Stimulated activated naive CD8-positive, alpha-beta T cell treated with anti-CD3 and anti-CD28 coated beads, Interleukin-15, Interleukin-2, amounts not matched to agents 100 ng/mL and 50 ng/mL, for 24 hours (primary cell): ENCODE data around the gene SLC45A3.

Source experiments
- H3K27ac Mint-ChIP-seq: one replicate; pipeline ENCODE4 v1.8.0; 2021; ENCODE audit warnings: mild to moderate bottlenecking, mixed read lengths
- H3K27me3 Mint-ChIP-seq: one replicate; pipeline ENCODE4 v1.8.0; 2021; ENCODE audit warnings: mixed read lengths
- H3K36me3 Mint-ChIP-seq: one replicate; pipeline ENCODE4 v1.8.0; 2021; ENCODE audit warnings: low read depth, mixed read lengths
- H3K4me1 Mint-ChIP-seq: one replicate; pipeline ENCODE4 v1.8.0; 2021; ENCODE audit warnings: low read depth, mixed read lengths
- H3K4me3 Mint-ChIP-seq: one replicate; pipeline ENCODE4 v1.8.0; 2021; ENCODE audit warnings: mild to moderate bottlenecking, mixed read lengths
- H3K9me3 Mint-ChIP-seq: one replicate; pipeline ENCODE4 v1.8.0; 2021; ENCODE audit warnings: mixed read lengths

SLC45A3 gene

DNA sequence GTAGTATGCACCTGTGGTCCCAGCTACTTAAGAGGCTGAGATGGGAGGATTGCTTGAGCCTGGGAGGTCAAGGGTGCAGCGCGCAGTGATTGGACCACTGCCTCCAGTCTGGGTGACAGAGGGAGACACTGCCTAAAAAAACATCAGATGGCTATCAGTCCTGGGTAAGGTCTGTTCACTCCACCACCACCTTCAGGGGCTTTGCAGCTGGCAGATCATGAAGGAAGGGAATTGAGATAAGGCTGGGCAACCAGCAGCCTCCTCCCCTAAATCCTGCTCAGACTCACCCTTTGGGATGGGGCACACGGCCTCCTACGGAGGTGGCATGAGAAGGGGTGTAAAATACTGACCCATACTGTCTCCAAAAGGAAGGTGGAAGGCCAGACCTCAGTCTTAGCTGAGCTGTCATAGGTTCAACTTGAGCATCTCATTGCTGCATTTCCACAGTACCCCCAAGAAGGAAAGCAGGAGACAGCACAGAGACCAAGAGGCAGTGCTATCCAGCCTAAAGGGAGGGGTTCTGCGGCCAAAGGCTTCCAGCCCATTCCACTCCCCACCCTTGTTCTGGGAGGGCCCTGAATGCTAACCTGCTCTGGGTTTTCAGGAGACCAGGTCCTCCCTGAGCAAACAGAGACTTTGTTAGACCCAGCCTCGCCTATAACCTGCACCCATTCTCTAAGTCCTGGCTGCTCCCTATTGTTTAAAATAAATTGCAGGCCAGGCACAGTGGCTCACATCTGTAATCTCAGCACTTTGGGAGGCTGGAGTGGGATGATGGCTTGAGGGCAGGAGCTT, 13.7 kb downstream of the SLC45A3 start:
- Mint-ChIP-seq H3K4me1 (peaks cover 31% of the 10 kb centered on the region), H3K4me3 (no peak overlapping the region), H3K27me3 (peaks cover 5% of the 10 kb centered on the region), H3K27ac (no peak overlapping the region), H3K36me3 (no peaks in the 10 kb centered on the region), H3K9me3 (no peaks in the 10 kb centered on the region)

DNA sequence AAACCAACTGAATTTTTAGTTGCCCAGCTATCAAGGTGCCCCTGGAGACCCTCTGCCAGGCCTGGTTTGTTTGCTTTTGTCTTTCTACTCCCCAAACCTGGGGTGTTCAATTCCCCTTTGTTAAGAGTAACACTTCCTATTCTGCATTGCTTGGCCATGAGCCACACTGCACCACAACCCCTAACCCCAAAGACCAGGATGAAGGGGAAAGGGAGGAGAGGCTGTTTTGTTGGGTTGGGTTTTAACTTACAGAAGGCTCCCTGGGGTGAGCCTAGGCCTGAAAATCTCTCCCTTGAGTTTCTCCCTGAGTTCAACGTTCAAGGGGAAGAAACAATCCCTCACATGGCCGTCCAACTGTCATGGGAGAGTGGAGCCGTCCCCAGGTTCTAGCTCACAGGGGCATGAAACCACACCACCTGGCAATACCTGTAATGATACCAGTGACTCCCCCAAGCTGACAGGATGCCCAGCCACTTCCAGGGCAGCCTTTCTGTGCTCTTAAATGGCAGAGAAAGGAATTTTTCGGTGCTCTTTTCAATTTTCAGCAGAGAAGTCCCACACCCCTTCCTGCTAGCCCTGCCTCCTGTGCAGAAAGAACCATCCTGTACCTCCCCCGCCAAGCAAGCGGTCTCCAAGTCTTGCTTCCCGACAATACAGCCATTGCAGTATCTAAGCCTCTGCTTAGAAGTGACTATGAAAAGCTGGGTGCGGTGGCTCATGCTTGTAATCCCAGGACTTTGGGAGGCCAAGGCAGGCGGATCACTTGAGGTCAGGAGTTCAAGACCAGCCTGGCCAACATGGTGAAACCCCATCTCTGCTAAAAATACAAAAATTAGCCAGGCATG, 14.9 kb downstream of the SLC45A3 start:
- Mint-ChIP-seq H3K4me1 (peaks cover 30% of the 10 kb centered on the region), H3K9me3 (no peaks in the 10 kb centered on the region), H3K36me3 (no peaks in the 10 kb centered on the region), H3K4me3 (no peak overlapping the region), H3K27ac (no peak overlapping the region), H3K27me3 (peaks cover 5% of the 10 kb centered on the region)

DNA sequence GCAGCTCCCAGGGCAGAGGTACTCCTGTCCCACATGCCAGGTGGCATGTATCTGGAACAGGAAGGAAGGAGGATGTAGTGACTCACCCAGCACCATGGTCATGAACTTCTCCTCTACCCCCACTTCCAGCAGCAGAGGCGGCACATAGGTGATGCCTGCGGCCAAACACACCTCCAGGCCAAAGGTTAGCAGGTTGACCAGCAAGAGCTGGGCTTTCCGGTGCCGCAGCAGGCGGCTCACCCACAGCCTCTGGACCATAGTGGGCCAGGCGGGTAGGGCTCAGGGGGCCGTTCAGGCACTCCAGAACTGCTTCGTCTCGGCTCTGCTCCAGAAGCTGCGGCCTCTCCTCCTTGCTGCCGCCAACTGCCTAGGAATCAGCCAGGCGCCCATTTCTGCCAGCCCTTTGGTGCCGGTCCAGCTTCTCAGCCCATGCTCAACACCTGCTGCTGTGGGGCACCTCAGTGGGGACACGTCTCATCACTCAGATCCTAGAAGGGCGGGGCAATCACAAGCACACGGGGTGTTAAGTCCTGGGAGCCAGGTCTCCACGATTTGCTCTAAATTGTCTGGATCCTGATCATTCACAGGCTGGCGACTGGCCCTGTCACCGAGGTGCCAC, 15.8 kb downstream of the SLC45A3 start:
- peaks cover 5% of the 10 kb centered on the region for H3K27me3 Mint-ChIP-seq
- H3K4me1 Mint-ChIP-seq = peaks cover 23% of the 10 kb centered on the region
- no peaks in the 10 kb centered on the region for H3K9me3 Mint-ChIP-seq
- H3K27ac Mint-ChIP-seq = no peak overlapping the region
- H3K4me3 Mint-ChIP-seq = no peak overlapping the region
- no peaks in the 10 kb centered on the region for H3K36me3 Mint-ChIP-seq

DNA sequence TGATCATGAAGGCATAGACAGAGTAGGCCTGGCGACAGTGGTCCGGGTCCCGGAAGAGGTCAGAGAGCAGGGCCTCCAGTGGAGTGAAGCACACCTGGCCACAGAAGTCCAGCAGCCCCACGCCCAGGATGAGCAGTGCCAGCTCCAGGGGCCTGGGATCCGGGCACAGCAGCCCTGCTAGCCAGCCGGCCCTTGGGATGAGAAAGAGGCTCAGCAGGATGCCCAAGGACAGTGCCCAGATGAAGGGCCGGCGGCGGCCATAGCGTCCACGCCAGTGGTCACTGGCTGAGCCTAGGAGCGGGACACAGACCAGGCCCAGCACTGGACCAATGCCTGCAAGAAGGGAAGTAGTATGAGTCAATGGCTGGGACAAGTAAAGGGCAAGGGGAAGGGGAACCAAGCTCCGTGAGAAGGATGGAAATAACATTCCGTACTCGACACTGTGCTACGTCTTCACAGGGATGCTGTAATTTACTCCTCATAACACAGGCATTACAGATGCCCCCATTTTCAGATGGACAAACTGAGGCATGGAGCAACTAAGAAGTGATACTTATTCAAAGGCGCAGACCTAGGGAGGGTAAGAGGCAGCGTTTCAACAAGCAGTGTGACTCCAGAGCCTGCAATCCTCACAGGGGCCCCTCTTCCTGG, 16.9 kb downstream of the SLC45A3 start:
- H3K27ac Mint-ChIP-seq = no peak overlapping the region

DNA sequence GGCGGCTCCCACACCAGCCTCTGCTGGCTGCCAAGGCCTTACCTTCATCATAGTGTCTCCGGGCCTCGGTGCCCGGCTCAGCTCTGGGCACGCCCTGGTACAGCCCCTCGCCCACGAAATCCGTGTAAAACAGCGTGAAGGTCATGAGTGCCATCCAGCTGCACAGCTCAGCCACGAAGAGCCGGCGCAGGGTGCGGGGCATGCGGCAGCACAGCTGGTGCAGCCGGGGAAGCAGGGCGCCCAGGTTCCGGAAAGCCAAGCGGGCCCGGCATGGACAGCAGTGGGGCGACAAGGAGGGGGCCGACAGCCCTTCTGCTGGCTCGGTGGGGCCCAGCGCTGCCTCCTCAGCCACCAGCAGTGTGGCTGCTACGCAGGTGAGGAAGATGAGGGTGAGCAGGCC, 17.5 kb downstream of the SLC45A3 start:
- Mint-ChIP-seq H3K27me3 (no peaks in the 10 kb centered on the region), H3K36me3 (no peaks in the 10 kb centered on the region), H3K4me3 (no peak overlapping the region), H3K9me3 (no peaks in the 10 kb centered on the region), H3K27ac (no peak overlapping the region), H3K4me1 (peaks cover 8% of the 10 kb centered on the region)

More for the DNA sequence above, 16.9 kb downstream of the SLC45A3 start:
- H3K9me3 Mint-ChIP-seq = no peaks in the 10 kb centered on the region
- peaks cover 12% of the 10 kb centered on the region for H3K4me1 Mint-ChIP-seq
- peaks cover 3% of the 10 kb centered on the region for H3K27me3 Mint-ChIP-seq
- H3K4me3 Mint-ChIP-seq = no peak overlapping the region
- no peaks in the 10 kb centered on the region for H3K36me3 Mint-ChIP-seq

DNA sequence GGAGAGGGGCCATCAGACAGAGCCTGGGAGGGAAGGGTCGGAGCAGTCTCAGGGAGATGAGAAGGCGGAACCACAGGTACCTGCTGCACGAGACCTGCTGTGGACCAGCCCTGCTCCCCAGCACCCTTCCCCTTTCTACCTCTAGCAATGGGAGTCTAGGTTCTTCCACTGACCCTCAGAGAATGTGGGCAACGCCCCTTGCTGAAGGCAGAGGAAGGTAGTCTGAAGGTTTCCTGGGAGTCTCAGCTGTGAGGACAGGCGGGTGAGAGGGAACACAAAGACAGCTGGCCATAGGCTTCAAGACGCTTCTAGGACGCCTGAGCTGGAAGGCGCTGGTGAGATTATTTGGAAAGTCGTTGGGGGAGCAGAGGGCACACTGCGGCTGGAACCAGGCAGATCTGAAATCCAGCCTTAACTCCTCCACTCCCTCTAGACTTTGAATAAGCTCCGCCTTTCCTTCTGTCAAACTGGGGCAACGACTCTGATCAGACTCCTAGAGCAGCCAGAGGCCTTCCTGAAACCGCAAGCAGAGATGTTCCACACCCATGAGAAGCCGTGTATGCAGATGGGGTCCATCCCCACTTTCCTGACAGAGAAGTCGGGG, 18.1 kb downstream of the SLC45A3 start:
- Mint-ChIP-seq H3K9me3 (no peaks in the 10 kb centered on the region), H3K36me3 (no peaks in the 10 kb centered on the region), H3K4me1 (peaks cover 8% of the 10 kb centered on the region), H3K27ac (no peak overlapping the region), H3K4me3 (no peak overlapping the region), H3K27me3 (no peaks in the 10 kb centered on the region)

DNA sequence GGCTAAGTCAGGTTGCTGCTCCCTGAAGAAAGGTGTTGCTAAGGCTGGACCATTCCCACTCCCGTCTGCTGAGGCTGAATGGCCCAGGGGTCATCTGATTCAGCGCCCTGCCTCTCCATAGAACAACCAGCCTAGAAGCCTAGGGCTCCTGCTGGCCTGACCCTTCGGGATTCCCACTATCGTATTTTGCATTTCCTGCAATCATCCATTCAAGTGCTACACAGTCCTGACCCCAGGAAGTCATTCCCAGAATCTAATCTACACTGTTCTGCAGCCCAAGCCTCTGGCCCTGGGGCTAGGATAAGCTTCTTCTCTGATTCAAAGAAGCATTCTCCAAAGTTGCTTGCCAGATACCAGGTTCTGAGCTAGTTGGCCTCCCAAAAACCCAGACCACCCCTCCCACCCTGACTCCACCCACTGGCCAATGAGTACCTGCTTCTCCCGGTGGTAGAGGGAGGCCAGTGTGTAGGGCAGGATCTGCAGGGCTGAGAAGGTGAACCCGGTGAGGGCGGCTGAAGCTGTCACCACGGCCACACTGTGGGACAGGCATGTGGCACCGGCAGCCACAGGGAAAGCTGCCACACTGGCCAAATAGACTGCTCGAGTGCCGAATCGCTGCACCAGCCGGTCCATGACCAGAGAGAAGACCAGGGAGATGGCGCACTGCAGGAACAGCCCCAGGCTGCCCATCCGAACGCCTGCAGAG, 18.7 kb downstream of the SLC45A3 start:
- Mint-ChIP-seq H3K27ac (no peak overlapping the region), H3K36me3 (no peaks in the 10 kb centered on the region), H3K9me3 (no peaks in the 10 kb centered on the region), H3K27me3 (no peaks in the 10 kb centered on the region), H3K4me1 (peaks cover 7% of the 10 kb centered on the region), H3K4me3 (no peak overlapping the region)

DNA sequence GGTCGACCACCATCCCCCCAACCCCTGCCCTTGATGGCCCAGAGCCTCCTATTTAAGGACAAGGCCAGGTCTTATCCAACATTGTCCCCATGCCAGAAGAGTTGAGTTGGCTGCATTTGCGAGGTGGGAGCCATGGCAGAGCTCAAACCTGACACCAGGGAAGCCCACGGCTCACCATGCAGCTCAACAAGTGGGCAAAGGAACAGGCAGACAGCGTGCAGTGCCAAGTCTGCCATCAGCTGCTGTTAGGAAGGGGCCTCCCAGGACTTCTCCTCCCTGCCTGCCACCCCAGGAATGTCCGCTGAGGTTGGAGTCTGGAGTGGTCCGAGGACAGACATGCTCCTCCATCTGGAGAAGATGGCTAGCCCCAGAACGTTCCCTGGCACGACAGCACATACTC, 19.9 kb downstream of the SLC45A3 start:
- Mint-ChIP-seq H3K27ac (no peak overlapping the region), H3K9me3 (no peaks in the 10 kb centered on the region), H3K4me1 (peaks cover 4% of the 10 kb centered on the region), H3K36me3 (no peaks in the 10 kb centered on the region), H3K27me3 (no peaks in the 10 kb centered on the region), H3K4me3 (no peak overlapping the region)

DNA sequence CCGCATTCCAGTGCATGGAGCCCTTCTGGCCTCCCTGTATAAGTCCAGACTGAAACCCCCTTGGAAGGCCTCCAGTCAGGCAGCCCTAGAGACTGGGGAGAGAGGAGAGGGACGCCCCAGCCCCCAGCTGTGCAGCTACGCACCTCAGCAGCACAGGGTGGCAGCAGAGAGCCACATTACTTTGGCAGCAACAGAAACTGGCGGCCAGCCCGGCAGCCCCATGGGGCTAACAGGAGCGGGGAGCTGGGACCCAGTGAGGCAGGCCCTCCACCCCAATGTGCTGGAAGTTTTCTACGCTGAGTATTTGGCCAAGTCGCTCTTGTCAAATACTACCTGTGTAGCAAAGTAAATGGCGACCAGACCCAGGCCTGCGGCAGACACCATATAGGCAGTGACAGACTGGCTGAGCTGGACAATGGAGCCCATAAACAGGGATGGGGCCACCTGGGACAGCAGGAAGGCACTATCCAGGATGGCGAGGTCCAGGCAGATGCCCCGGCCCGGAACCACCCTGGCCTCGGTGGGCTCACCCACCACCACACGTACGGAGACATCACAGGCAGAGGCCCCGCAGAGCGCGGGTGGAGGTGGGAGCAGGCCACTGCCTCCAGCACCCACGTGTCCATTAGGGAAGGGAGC, 21.2 kb downstream of the SLC45A3 start:
- H3K27ac Mint-ChIP-seq = no peak overlapping the region
- H3K4me1 Mint-ChIP-seq = no peaks in the 10 kb centered on the region
- no peaks in the 10 kb centered on the region for H3K27me3 Mint-ChIP-seq
- H3K4me3 Mint-ChIP-seq = no peak overlapping the region
- H3K36me3 Mint-ChIP-seq = no peaks in the 10 kb centered on the region
- H3K9me3 Mint-ChIP-seq = no peaks in the 10 kb centered on the region

DNA sequence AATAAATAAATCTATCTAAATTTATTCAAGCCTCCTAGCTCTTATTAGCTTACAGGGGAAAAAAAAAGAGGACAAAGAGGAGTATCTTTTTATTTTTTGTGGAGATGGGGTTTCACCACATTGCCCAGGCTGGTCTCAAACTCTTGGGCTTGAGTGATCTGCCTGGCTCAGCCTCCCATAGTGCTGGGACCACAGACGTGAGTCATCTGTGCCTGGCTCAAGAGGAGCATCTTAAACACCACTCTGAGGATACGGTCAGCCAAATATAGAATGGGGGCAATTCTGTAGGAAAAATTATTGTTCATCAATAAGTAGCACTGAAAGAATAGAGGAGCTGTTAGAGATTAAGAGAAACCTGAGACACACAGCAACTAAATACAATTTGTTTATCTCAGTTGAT, 24.1 kb downstream of the SLC45A3 start:
- no peaks in the 10 kb centered on the region for H3K36me3 Mint-ChIP-seq
- H3K9me3 Mint-ChIP-seq = no peaks in the 10 kb centered on the region
- no peaks in the 10 kb centered on the region for H3K27me3 Mint-ChIP-seq
- H3K4me3 Mint-ChIP-seq = no peak overlapping the region
- H3K27ac Mint-ChIP-seq = no peak overlapping the region
- no peaks in the 10 kb centered on the region for H3K4me1 Mint-ChIP-seq

DNA sequence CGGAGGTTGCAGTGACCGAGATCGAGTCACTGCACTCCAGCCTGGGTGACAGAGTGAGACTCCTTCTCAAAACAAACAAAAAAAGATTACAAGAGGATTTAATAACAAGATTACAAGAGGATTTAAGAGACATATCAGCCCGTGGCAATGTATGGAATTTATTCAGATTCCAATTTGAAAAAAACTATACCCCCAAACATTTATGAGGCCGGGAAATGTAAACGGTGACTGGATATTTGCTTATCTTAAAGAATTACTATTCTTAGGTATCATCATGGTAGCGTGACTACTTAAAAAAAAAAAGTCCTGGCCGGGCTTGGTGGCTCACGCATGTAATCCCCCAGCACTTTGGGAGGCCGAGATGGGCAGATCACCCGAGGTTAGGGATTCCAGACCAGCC, 27.3 kb downstream of the SLC45A3 start:
- no peaks in the 10 kb centered on the region for H3K27me3 Mint-ChIP-seq
- no peaks in the 10 kb centered on the region for H3K36me3 Mint-ChIP-seq
- no peak overlapping the region for H3K4me3 Mint-ChIP-seq
- H3K4me1 Mint-ChIP-seq = no peaks in the 10 kb centered on the region
- H3K9me3 Mint-ChIP-seq = no peaks in the 10 kb centered on the region
- H3K27ac Mint-ChIP-seq = no peak overlapping the region

DNA sequence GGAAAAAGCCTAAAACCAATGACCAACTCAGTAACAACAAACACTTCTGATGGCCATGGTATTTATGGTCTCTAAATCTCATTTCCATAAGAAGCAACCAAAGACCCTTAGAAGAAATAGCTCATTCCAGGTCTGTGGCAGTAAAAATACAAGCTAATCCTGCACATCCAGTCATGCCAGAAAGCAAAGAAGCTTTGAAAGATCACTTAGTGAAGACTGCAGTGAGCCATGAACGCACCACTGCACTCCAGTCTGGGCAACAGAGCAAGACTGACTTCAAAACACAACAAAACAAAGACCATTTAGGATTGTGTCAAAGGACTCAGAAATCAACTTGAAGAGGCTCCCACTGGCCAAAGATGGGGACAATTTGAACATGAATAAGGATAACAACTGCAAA, 30.1 kb downstream of the SLC45A3 start:
- H3K36me3 Mint-ChIP-seq = no peaks in the 10 kb centered on the region
- no peaks in the 10 kb centered on the region for H3K4me1 Mint-ChIP-seq
- no peaks in the 10 kb centered on the region for H3K9me3 Mint-ChIP-seq
- H3K27ac Mint-ChIP-seq = no peak overlapping the region
- no peaks in the 10 kb centered on the region for H3K27me3 Mint-ChIP-seq
- no peak overlapping the region for H3K4me3 Mint-ChIP-seq

DNA sequence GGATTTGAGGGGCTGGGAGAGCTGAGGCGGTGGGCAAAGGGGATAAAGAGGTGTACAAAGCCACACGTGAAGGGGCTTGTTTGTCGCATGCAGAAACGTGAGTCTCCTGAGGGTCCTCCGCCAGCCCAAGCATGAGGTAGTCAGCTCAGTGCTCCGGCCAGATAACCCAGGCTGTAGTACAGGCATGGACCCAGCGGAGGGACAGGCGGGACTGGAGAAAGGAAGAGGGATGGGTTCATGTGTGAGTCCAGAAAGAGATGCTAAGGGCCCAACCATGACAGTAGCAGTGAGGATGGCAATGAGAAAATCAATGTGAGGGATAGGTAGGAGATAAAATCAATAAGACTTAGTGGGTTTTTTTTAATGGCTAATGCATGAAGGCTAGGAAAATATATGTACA, 34.8 kb downstream of the SLC45A3 start:
- no peaks in the 10 kb centered on the region for H3K36me3 Mint-ChIP-seq
- no peaks in the 10 kb centered on the region for H3K27me3 Mint-ChIP-seq
- H3K27ac Mint-ChIP-seq = no peak overlapping the region
- no peak overlapping the region for H3K4me3 Mint-ChIP-seq
- no peaks in the 10 kb centered on the region for H3K9me3 Mint-ChIP-seq
- no peaks in the 10 kb centered on the region for H3K4me1 Mint-ChIP-seq
